K562 (cell line): Measurements from ENCODE around the gene USP28.

ENCODE experiments used
- CBFB ChIP-seq: sonication (generic); formaldehyde crosslinking; IDR thresholded peaks from 2 replicates; pipeline ENCODE4 v1.4.0; 2020; ENCODE audit warnings: mild to moderate bottlenecking, missing genetic modification reagents
- EZH2 ChIP-seq: IDR thresholded peaks from 2 replicates; pipeline ENCODE4 v1.6.1; 2012; ENCODE audit warnings: low read depth, mild to moderate bottlenecking, inconsistent platforms, low read length, borderline replicate concordance
- HNRNPH1 ChIP-seq: fragments of 200-400 bp; formaldehyde crosslinking; optimal IDR thresholded peaks from 2 replicates; pipeline ENCODE3; 2017; ENCODE audit warnings: low read depth, mild to moderate bottlenecking, low read length, moderate library complexity
- JUN ChIP-seq, 2 experiments: sonication (generic) in 1 of 2; formaldehyde crosslinking in 1 of 2; IDR thresholded peaks; 2 replicates each; pipeline versions ENCODE4 v1.6.1 to v1.8.0; 2012 to 2022; ENCODE audit warnings: borderline replicate concordance in 2 of 2, mild to moderate bottlenecking in 2 of 2, improper control_type of control experiment in 1 of 2, low read depth in 1 of 2, low read length in 1 of 2, missing genetic modification reagents in 1 of 2
- KLF16 ChIP-seq: IDR thresholded peaks from 2 replicates; pipeline ENCODE4 v1.6.1; 2016; ENCODE audit warnings: antibody characterized with exemption
- PHF20 ChIP-seq: fragments of 450-650 bp; IDR thresholded peaks from 2 replicates; pipeline ENCODE4 v1.6.1; 2018; ENCODE audit not compliant: partially characterized antibody
- POLR2A ChIP-seq: fragments of 450-650 bp; conservative IDR thresholded peaks from 2 replicates; pipeline ENCODE4 v1.6.1; 2016
- RBM25 ChIP-seq: fragments of 200-400 bp; formaldehyde crosslinking; IDR thresholded peaks from 2 replicates; pipeline ENCODE4 v1.6.1; 2018; ENCODE audit warnings: low read length, low read depth, moderate library complexity; ENCODE audit not compliant: severe bottlenecking
- ZFP1 ChIP-seq: fragments of 450-650 bp; formaldehyde crosslinking; IDR thresholded peaks from 2 replicates; pipeline ENCODE4 v1.4.0; 2020; ENCODE audit warnings: mild to moderate bottlenecking, mixed read lengths
- ZNF766 ChIP-seq: fragments of 200-800 bp; sonication (Bioruptor generic); conservative IDR thresholded peaks from 2 replicates; pipeline ENCODE4 v1.6.1; 2016; ENCODE audit warnings: missing genetic modification characterization, missing compliant biosample characterization
- TF ChIP-seq, protein P1 (sequence below), 3 experiments: IDR thresholded peaks in 2 of 3; conservative IDR thresholded peaks in 1 of 3; 2 replicates each; pipeline ENCODE4 v1.5.1; 2011 to 2012; ENCODE audit warnings: low read length in 3 of 3, mild to moderate bottlenecking in 3 of 3, control low read depth in 2 of 3, improper control_type of control experiment in 1 of 3, inconsistent platforms in 1 of 3, low read depth in 1 of 3, mixed read lengths in 1 of 3, moderate library complexity in 1 of 3; ENCODE audit not compliant: insufficient read depth in 2 of 3

DNA sequence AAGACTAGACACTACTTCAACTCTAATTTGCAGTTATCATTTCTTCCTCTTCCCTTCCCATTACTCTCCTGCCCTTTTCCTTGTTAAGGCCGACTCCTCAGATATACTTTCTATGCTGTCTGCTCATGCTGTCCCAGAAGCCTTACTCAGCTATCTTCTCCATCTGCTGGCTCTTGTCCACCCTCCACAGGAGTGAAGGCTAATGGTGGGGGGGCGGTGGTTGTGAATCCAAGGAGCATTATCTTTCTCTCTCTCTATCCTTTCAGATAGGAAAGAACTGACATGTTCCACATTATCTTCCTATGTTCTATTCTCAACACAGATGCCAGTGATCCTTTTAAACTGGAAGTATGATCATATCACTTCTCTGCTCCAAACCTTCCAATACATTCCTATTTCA, 37.4 kb downstream of the USP28 start:
- TF ChIP-seq HNRNPH1 (no peak), PHF20 (no peak), ZNF766 (CRISPR knock-in tag) (no peak), KLF16 (no peak), ZFP1 (CRISPR knock-in tag) (no peak), POLR2A (no peak), JUN (IDR thresholded peaks at IDR 0.05; ENCODE audit: borderline replicate concordance, low read depth, low read length) (no peak), JUN (CRISPR knock-in tag; IDR thresholded peaks at IDR 0.05; ENCODE audit: borderline replicate concordance) (no peak), CBFB (CRISPR knock-in tag) (no peak), EZH2 (no peak), RBM25 (no peak)
- TF ChIP-seq, protein P1, sequence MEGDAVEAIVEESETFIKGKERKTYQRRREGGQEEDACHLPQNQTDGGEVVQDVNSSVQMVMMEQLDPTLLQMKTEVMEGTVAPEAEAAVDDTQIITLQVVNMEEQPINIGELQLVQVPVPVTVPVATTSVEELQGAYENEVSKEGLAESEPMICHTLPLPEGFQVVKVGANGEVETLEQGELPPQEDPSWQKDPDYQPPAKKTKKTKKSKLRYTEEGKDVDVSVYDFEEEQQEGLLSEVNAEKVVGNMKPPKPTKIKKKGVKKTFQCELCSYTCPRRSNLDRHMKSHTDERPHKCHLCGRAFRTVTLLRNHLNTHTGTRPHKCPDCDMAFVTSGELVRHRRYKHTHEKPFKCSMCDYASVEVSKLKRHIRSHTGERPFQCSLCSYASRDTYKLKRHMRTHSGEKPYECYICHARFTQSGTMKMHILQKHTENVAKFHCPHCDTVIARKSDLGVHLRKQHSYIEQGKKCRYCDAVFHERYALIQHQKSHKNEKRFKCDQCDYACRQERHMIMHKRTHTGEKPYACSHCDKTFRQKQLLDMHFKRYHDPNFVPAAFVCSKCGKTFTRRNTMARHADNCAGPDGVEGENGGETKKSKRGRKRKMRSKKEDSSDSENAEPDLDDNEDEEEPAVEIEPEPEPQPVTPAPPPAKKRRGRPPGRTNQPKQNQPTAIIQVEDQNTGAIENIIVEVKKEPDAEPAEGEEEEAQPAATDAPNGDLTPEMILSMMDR (IDR thresholded peaks at IDR 0.05 in 2 of 3, conservative IDR thresholded peaks at IDR 0.05 in 1 of 3; ENCODE audit: insufficient read depth in 2 of 3, low read depth in 1 of 3, low read length in 3 of 3): no peak
